GM15510 (cell line): ENCODE measurements around the gene MATN1.

ENCODE experiments used
- POLR2A ChIP-seq: IDR thresholded peaks from 3 replicates; pipeline ENCODE4 v1.6.1; 2011; ENCODE audit warnings: borderline replicate concordance; ENCODE audit not compliant: insufficient read length; ENCODE audit errors: extremely low read depth

Gene MATN1

GRCh38 chr1:30692948-30693301 is 30.5 kb downstream of the MATN1 start:
- no peak for TF ChIP-seq POLR2A

- TF ChIP-seq POLR2A, result no peak
Measured at GRCh38 chr1:30692201-30692947, 31.0 kb downstream of the MATN1 start.

- TF ChIP-seq POLR2A, result no peak
Measured at GRCh38 chr1:30691480-30691879, 31.9 kb downstream of the MATN1 start.

- no peak for TF ChIP-seq POLR2A
Measured at GRCh38 chr1:30689901-30690645, 33.3 kb downstream of the MATN1 start.

GRCh38 chr1:30688920-30689794 is 34.2 kb downstream of the MATN1 start:
- no peak for TF ChIP-seq POLR2A

GRCh38 chr1:30687886-30688285 is 35.5 kb downstream of the MATN1 start:
- TF ChIP-seq POLR2A, result no peak

GRCh38 chr1:30686236-30686935 is 37.0 kb downstream of the MATN1 start:
- TF ChIP-seq POLR2A, result no peak

- no peak for TF ChIP-seq POLR2A
Measured at GRCh38 chr1:30685796-30686165, 37.6 kb downstream of the MATN1 start.

- no peak for TF ChIP-seq POLR2A
Measured at GRCh38 chr1:30684881-30685795, 38.2 kb downstream of the MATN1 start.

GRCh38 chr1:30684259-30684658 is 39.1 kb downstream of the MATN1 start:
- no peak for TF ChIP-seq POLR2A

GRCh38 chr1:30683699-30684098 is 39.7 kb downstream of the MATN1 start:
- no peak for TF ChIP-seq POLR2A

- TF ChIP-seq POLR2A, result no peak
Measured at GRCh38 chr1:30682396-30683275, 40.7 kb downstream of the MATN1 start.

GRCh38 chr1:30681782-30682181 is 41.6 kb downstream of the MATN1 start:
- TF ChIP-seq POLR2A, result no peak

- no peak for TF ChIP-seq POLR2A
Measured at GRCh38 chr1:30680879-30681278, 42.5 kb downstream of the MATN1 start.

- TF ChIP-seq POLR2A, result no peak
Measured at GRCh38 chr1:30680429-30680828, 43.0 kb downstream of the MATN1 start.
